Measurements from ENCODE around the gene AGPAT4.

AGPAT4 gene

DNA sequence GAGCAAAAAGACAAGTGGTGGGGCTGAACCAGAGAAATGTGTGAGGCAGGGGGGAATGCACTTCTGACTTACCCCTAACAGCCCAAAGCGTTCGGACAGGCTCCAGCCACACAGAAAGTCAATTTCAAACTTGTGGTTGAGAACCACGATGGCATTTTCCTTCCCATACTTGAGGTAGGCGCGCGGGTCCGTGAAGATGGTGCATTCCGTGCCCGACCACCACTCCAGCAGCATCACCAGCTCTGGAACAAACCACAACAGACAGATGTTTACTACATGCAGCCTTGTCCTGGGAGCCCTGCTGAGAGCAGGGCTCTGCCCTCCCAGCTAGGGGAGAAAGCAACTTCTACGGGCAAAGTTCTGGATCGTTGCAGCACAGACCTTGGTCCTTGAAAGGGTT, 107.7 kb downstream of the AGPAT4 start:
- no peak for DNase-seq (ENCODE audit: low read depth in 2 of 2)

DNA sequence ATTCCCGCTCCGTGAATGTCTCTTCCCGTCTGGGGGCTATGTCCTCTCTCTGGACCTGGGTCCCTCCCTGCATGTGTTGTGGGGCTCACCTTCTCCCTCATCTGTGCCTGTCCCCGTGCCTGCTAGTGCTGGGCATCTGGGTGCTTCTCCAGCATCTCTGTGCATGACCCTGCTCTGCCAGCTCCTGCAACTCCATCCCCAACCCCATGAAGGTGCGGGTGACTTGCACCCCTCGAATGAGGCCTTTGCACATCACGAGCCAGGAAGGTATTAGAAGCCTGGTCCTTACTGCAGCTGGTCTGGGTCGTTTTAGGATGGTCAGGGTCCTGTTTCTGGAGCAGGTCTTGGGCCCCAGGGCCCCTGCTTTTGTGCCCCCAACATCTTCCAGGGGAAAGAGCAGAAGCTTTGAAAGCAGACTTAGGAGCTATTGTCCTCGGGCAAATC, 109.7 kb downstream of the AGPAT4 start:
- no peak for DNase-seq (ENCODE audit: low read depth in 2 of 2)

DNA sequence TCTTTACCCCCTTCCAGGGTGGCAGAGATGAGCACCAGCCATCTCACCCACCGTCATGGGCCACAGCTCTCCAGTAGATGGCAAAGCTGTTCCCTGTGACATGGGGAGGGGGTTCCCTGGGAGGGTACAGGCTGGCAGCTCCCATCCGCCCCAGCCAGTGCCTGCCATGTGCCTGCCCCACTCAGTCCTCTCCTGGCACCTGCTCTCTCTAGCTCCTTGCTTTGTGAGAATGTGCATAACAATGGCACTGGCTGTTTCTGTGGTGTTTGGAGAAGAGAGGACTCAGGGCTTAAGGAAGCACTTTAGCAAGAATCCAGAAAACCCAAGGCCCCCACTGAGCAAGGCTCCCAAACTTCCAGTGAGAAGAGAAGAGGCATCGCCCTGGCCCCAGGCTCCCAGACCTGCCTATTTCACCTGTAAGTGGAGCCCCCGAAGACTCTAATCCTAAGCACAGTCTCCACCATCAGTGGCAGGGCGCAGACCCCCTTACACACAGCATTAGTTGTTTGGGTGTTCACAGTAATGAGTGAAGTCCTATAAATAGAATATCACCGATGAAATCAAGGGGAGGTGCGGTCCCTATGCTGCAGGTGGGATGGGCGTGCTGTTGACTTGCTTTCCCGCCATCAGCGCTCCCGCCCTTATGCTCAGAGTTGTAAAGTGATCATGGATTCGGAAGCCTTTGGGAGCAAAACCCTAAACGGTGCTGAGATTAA, 110.2 kb downstream of the AGPAT4 start:
- DNase-seq (ENCODE audit: low read depth in 2 of 2): no peak

DNA sequence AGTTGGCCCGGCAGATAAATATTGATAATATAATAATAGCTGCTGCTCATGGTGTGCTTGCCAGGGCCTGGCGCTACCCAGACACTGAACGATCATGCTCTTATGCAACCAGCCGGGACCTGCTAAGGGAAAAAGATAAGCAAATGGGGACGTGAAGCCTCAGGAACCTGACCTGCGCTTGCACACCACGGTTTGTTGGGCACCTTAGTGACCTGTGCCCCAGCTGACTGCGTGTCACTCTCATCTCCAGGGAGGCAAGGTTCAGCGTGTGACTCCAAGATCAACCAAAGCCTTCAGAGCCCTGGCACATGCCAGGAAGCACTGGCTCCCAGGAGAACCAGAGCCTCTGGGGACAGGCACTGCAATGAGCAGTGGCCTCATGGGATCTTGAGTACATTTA, 111.1 kb downstream of the AGPAT4 start:
- DNase-seq (ENCODE audit: low read depth in 2 of 2): no peak

DNA sequence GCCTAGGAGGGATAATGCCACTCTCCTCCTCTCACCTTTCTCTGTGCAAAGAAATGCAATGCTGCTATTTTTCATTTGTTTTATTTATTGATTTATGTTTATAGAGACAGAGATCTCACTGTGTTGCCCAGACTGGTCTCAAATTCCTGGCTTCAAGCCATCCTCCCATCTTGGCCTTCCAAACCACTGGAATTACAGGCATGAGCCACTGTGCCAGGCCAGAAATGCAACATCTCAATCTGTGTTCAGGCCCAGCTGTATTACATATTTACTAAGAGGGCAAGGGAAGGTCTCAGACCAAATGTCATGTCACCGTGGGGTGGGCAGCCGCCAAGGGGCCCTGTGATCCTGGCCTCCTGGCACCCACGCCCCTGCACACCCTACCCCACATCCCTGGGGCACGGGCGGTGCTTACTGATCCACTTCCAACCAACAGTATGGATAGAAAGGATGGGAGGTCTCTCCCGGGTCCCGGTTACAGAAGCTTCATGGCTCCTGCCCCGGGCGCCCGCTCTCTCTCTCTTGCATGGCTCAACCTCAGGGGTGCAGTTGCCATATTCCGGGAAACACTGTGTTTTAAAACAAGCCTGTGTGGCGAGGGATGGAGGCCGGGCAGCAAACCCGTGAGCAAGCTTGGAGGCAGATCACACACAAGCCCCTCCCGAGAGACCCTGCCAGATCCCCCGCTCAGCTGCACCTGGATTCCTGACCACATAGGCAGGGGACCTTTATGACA, 111.8 kb downstream of the AGPAT4 start:
- peak in 1 of 2 experiments; percentile 43 for DNase-seq (ENCODE audit: low read depth in 2 of 2)

DNA sequence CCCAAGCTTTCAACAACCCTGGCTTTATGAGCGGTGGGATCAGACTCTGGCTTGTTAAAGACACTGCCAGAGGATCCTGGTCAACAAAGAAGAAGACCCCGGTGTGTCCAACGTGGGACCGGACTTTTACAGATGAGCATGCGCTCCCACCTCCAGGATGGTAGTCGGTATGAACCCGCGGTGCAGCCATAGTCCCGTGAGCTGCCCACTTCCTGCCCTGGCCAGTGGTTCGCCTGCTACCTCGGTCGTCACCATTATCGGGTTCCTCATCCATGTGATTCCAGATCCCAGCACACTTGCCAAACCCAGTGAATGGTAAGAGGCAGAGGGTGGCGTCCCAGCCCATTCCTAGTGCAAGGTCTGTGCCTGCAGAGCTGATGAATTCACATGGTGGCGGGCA, 112.7 kb downstream of the AGPAT4 start:
- DNase-seq (ENCODE audit: low read depth in 2 of 2): no peak

DNA sequence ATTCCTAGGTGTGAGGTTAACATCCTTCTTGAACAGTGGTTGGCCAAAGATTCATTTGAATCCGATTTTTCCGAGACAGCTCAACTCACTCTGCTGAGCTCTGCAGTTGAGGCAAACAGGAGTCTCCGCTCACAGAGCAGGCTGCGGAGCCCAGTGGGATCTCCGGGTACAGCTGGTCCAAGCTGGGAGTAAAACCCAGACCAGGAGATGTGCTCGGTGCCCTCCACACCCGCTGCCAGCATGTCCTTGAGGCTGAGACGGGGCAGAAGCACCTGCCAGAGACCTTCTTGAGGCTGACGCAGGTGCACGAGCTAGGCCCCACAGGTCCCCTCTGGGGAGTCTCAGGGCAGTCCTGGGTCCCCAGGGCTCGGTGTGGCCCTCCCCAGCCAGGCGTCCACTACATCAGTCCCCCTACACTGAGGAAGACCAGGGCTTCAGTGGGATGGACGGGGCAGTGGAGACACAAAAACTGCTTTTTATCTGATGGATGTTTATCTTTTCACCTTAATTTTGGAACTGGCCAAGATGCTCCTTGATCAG, 119.0 kb downstream of the AGPAT4 start:
- no peak for DNase-seq (ENCODE audit: low read depth in 2 of 2)

DNA sequence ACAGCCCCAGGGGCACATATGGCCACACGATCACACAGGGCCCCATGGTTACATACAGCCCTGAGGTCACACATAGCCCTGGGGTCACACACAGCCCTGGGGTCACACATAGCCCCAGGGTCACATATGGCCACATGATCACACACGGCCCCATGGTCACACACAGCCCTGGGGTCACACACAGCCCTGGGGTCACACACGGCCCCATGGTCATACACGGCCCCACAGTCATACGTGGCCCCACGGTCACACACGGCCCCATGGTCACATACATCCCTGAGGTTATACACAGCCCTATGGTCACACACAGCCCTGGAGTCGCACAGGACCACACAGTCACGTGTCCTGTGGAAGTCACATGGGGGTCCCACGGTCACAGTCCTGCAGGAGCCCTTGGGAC, 120.1 kb downstream of the AGPAT4 start:
- DNase-seq (ENCODE audit: low read depth in 2 of 2): no peak

DNA sequence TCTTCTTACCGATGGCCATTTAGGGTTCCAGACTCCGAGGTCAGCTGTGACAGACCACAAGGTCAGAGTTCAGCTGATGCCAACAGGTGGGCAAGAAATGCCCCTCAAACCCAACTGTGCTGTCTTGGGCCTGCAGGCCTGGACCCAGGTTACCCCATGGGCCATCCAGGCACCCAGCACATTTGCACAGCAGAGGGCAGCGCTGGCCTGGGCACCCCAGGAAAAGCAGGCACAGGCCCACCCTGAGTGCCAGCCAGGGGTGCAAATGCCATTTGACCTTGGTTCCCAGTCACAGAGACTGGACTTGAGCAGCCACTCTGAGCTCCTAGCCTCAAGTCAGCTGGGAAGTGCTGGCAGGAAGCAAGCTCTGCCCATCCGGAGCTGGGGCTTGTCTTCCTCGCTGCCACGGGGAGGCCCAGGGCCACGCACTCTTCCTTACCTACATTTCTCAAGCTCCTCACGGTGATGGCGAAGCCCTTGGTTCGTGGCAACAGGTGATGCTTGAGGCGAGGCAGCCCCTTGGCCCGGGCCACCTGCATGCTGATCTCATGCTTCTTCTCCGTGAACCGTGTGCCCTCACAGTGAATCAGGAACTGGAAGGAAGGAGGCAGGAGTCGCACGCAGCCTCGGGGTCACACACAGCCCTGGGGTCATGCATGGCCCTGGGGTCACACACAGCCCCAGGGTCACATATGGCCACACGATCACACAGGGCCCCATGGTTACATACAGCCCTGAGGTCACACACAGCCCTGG, 120.8 kb downstream of the AGPAT4 start:
- no peak for DNase-seq (ENCODE audit: low read depth in 2 of 2)

DNA sequence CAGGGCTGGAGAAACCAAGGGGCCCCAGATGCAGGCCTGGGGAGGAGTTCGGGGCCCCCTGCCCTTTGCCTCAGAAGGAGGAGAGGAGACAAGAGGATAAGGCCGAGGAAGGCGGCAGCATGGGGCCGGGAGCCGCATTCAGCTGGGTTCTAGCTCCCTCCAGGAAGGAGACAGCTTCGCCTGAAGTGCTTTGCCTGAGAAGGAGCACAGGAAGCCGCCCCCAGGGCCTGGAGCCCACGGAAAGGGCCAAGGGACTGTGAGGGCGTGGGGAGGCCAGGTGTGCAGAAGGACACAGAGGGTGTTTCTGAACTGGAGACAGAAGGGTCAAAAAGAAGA, 121.4 kb downstream of the AGPAT4 start:
- no peak for DNase-seq (ENCODE audit: low read depth in 2 of 2)

DNA sequence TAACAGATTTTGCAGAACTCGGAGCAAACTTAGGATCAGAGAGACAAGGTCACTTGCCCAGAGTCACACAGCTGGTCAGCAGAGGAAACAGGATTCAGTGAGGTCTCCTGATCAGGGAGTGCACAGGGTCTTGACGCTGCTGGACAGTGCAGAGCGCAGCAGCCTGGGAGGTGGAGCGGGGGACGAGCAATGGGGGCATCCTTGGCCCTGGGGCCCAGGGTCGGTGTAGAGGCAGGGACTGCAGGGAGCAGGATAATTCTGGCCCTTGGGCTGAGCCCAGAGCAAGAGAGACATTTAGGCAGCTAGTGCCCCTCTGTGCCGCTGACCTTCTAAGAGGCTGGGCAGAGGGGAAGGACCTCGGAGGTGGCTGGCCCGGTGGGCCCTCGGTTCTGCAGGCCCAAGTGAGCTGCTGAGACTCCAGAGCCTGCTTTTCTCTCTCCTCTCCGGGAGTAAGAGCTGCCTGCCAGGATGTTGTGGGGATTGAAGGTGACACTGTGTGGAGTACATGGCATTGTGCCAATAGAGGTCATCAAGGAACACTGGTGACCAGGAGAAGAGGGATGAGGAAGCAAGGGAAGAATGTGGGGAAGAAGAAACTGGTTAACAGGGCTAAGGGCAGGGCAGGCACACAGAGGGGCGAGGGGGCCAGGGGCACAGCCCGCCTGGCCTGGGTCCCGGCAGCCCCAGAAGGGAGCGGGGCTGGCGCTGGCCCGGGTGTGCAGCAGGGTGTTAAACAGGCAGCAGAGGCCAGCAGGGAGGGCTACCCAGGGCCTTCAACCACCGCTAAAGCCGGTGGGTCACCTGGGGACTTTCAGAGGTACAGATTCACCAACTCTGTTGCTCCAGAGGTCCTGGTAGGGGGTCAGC, 122.0 kb downstream of the AGPAT4 start:
- DNase-seq (ENCODE audit: low read depth in 2 of 2): no peak

DNA sequence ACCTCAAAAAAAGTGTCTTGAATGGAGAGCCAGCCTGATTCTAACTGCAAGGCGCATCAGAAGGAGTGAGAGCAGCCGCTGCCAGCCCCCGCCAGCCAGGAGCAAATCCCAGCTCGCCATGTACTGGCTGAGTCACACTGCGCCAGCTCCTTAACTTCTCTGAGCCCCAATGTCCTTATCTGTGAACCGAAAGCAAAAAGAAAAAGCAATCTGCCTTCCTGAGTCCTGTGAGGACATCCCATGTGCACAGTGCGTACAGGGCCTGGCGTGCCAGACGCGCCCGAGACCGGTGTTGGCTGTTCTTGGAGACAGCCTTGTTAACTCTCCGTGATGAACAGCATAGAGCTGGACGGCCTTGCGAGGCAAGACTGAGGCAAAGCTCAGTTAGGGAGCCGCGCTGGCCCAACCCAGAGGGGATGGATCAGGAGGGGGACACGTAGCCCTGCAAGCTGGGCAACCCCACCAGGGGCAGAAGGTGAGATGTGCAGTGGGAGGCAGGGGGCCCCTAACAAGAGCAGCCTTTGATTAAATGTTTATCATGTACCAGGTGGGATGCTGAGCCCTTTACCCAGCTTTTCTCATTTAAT, 122.7 kb downstream of the AGPAT4 start:
- DNase-seq (ENCODE audit: low read depth in 2 of 2): no peak

DNA sequence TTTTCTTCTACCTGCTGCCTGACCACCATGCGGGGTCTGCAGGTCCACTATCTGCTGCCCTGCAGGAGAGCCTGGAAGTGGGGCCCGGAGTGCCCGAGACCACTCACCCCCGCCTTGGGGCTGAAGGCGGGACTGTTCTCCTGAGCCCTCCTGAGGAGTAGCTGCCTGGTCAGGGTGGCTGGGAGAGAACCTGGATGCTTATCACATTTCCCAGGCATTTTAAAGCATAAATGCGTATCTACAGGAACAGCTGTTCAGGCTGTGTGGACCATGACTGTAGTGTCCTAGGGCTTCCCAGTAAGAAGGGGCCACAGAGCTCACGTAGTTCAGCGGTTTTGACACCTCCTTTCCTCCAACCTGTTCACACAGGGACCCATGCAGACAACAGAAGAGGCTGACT, 123.3 kb downstream of the AGPAT4 start:
- no peak for DNase-seq (ENCODE audit: low read depth in 2 of 2)

DNA sequence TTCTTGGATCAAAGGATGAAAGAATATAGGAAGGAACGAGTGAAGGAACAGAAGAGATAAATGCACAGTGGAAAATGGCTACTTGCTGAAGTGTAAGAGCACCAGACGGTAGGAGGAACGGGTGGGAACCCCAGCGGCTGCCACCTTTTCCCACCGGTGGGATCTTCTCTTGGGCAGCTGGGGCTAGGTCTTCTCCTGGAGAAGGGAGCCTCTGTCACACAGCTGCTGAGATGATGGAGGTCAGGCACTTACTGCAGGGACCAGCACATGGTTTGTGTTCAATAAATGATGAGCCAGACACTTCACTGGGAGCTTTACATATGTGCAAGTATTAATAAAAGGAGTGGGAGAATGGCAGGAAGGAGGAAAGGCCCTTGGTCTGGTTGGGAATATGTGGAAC, 123.7 kb downstream of the AGPAT4 start:
- no peak for DNase-seq (ENCODE audit: low read depth in 2 of 2)

DNA sequence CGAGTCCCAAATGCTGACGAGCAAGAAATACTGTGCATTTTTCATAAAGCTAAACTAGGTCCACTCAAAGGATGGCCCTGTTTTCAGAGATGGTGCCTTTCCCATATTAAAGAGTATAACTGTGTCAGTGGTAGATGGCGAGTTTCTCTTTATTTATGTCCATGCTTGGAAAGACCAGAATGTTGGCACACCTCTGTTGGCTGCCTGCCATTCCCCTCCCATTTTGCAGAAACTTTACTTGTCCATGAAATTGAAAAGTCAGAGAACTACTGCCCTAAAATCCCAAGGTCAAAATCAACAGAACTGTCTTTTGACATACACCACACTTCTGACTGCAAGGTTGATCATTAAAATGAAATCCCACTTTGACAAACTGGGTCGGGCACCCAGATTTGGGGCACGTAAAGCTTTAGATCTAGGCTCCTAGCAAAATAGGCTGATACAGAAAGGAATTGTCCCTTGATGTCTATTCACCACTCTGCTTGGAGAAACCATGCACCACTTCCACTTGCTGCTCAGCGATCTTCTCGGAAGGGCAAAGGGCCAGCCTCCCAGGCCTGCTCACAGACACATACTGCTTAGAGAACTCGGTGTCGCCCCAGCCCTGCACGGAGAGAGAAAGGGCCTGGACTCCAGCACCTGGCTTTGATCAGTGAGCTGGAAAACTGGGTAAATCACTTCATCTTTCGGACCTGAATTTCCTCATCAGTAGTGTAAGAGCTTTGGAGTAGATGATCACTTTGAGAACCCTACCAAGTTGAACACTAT, 130.0 kb downstream of the AGPAT4 start:
- no peak for DNase-seq (ENCODE audit: low read depth in 2 of 2)

DNA sequence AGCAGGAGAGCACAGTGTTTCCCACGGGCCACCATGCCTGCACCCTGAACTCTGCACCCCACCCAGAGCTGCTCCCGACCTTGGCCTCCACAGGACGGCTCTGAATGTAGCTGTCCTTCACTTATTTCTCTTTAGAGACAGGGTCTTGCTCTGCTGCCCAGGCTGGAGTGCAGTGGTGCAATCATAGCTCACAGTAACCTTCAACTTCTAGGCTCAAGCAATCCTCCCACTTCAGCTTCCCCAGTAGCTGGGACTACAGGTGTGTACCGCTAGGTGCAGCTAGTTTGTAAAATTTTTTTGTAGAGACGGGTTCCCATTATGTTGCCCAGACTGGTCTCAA, 130.9 kb downstream of the AGPAT4 start:
- DNase-seq (ENCODE audit: low read depth in 2 of 2): no peak

DNA sequence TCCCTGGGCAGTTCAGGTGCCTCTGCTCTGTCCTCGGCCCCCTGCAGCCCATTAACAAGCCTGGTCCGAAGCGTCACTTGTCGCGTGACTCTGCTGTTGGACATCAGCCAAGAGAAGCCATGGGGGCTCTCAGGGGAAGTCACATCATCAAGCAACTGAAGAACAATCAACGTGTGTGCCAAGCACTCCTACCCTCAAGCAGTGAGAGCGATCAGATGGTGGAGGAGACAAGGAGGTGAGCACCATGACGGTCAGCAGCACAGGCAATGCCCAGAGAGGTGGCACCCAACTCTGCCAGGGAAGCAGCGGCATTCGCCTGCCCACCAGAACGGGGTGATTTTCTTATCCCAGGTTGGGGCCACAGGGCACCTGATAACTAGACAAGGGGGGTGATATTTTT, 132.7 kb downstream of the AGPAT4 start:
- DNase-seq (ENCODE audit: low read depth in 2 of 2): no peak

DNA sequence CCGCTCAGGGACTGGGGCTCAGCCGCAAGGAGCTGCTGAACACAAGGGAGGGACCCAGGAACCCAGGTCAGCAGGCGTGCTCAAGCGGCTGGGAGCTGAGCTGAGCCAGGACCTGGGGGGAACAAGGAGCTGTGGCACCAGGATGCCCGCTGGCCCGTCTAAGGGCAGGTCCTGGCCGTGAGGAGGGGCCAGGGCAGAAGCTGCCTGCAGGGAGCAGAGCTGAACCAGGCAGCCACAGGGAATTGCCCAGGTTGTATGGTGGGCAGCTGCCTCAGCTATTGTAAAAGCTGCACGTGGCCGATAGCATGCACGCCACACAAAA, 133.3 kb downstream of the AGPAT4 start:
- no peak for DNase-seq (ENCODE audit: low read depth in 2 of 2)

DNA sequence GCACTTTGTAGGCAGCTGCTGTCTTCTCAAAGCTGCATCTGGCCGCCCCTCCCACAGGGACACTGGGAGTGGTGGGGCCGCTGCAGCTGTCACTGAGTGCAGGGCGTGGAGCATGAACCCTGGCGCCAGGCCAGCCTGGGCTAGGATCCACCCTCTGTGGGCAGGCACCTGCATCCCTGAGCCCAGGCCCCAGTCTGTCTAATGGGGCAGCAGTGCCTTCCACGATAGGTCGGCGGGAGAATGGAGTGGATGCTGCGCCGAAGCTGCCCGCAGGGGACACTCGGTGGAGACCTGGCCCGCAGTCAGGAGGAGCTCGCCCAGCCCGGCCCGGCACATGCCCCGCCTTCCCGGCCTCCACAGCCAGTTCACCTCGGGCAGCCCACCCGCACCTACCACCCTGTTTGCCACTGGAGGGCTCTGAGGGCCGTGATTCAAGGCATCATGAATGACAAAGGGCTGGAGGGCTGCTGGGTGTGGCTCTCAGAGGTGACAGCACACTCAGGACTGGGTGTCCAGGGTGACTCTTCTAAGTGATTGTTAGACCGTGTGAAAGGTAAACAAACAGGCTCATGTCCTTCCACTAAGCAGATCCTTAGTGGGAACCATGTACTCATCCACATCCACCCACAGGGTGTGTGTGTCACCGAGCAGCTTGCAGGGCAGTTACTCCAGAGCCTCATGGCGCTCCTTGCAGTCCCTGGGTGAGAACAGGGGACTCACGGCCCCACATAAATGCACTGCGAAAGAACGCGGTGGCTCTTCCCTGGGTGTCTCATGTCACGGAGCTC, 133.9 kb downstream of the AGPAT4 start:
- no peak for DNase-seq (ENCODE audit: low read depth in 2 of 2)

DNA sequence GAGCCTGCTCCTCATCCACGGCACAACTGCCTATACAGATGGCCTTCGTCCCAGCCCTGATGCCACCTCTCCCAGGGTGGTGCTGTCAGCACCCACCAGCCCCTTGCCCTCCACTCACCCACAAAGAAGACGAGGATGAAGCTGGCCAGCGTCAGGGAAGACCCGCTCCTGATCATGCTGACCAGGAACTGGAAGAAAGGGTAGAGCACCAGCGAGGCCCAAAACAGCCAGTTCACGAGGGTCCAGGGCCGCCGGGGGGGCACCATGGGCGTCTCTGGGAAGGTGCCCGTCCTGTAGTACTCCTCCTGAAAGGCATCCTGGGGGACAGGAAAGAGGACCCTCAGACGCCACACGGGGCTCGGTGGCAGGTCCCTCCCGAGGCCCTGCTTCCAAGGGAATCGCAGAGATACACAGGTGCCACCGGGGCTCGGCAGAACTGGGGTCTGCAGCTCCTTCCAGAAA, 134.5 kb downstream of the AGPAT4 start:
- DNase-seq (ENCODE audit: low read depth in 2 of 2): no peak
